Trophoblast cell (in vitro differentiated cells and primary cell): Measurements from ENCODE around the gene PALB2.
A peak's percentile ranks its signal among the peaks of the same experiment; 100 is the strongest.

ENCODE experiments used
- DNase-seq, 2 donors: peaks; one replicate each; pipeline ENCODE4 v3.0.0-alpha.2; 2016
- H2AFZ ChIP-seq: 2 replicates; pipeline ENCODE4 v1.6.1; 2013; ENCODE audit warnings: low read length, moderate library complexity, mild to moderate bottlenecking; ENCODE audit not compliant: insufficient read depth, poor library complexity
- H2AK5ac ChIP-seq: 2 replicates; pipeline ENCODE4 v1.6.1; 2013; ENCODE audit warnings: mild to moderate bottlenecking, low read length
- H2BK120ac ChIP-seq: 2 replicates; pipeline ENCODE4 v1.6.1; 2013; ENCODE audit warnings: low read length, mild to moderate bottlenecking, moderate library complexity; ENCODE audit not compliant: insufficient read depth, poor library complexity
- H2BK12ac ChIP-seq: 2 replicates; pipeline ENCODE4 v1.6.1; 2013; ENCODE audit warnings: mild to moderate bottlenecking, low read length, moderate library complexity
- H2BK5ac ChIP-seq: 2 replicates; pipeline ENCODE4 v1.6.1; 2013; ENCODE audit warnings: low read length, low read depth, moderate library complexity, mild to moderate bottlenecking; ENCODE audit not compliant: poor library complexity
- H3K14ac ChIP-seq: 2 replicates; pipeline ENCODE4 v1.6.1; 2013; ENCODE audit warnings: mild to moderate bottlenecking, low read length
- H3K18ac ChIP-seq: 2 replicates; pipeline ENCODE4 v1.6.1; 2013; ENCODE audit warnings: mild to moderate bottlenecking, low read length
- H3K23ac ChIP-seq: 2 replicates; pipeline ENCODE4 v1.6.1; 2013; ENCODE audit warnings: low read length
- H3K27ac ChIP-seq: 2 replicates; pipeline ENCODE4 v1.5.1; 2013; ENCODE audit warnings: low read depth, mild to moderate bottlenecking, inconsistent platforms, low read length, moderate library complexity
- H3K27me3 ChIP-seq: 2 replicates; pipeline ENCODE4 v1.6.1; 2013; ENCODE audit warnings: inconsistent platforms, mild to moderate bottlenecking, low read length, moderate library complexity; ENCODE audit not compliant: insufficient read depth
- H3K36me3 ChIP-seq, 2 experiments: 1 replicate in 1 of 2; 2 replicates in 1 of 2; pipeline ENCODE4 v1.6.1; 2013; ENCODE audit warnings: low read length in 2 of 2, mild to moderate bottlenecking in 2 of 2, moderate library complexity in 1 of 2; ENCODE audit not compliant: insufficient read depth in 2 of 2, control insufficient read depth in 1 of 2
- H3K4ac ChIP-seq: 2 replicates; pipeline ENCODE4 v1.6.1; 2013; ENCODE audit warnings: low read depth, mild to moderate bottlenecking, low read length, moderate library complexity
- H3K4me1 ChIP-seq, 2 experiments: 1 replicate in 1 of 2; 2 replicates in 1 of 2; pipeline ENCODE4 v1.6.1; 2013; ENCODE audit warnings: low read length in 2 of 2, mild to moderate bottlenecking in 2 of 2, moderate library complexity in 1 of 2; ENCODE audit not compliant: insufficient read depth in 2 of 2, control insufficient read depth in 1 of 2
- H3K4me2 ChIP-seq: 2 replicates; pipeline ENCODE4 v1.6.1; 2013; ENCODE audit warnings: inconsistent platforms, mild to moderate bottlenecking, low read length, moderate library complexity
- H3K4me3 ChIP-seq: 2 replicates; pipeline ENCODE4 v1.5.1; 2013; ENCODE audit warnings: mild to moderate bottlenecking, low read depth, low read length, inconsistent platforms
- H3K79me1 ChIP-seq: one replicate; pipeline ENCODE4 v1.6.1; 2013; ENCODE audit warnings: low read length
- H3K79me2 ChIP-seq: 2 replicates; pipeline ENCODE4 v1.6.1; 2013; ENCODE audit warnings: low read length, mild to moderate bottlenecking; ENCODE audit not compliant: control insufficient read depth, insufficient read depth, poor library complexity
- H3K9ac ChIP-seq: 2 replicates; pipeline ENCODE4 v1.6.1; 2013; ENCODE audit warnings: mild to moderate bottlenecking, low read length
- H3K9me3 ChIP-seq: 2 replicates; pipeline ENCODE4 v1.6.1; 2013; ENCODE audit warnings: low read depth, mild to moderate bottlenecking, control low read depth, inconsistent platforms, low read length; ENCODE audit not compliant: insufficient read depth
- H4K12ac ChIP-seq: 2 replicates; pipeline ENCODE4 v1.6.1; 2013; ENCODE audit warnings: low read depth, mild to moderate bottlenecking, low read length, moderate library complexity
- H4K8ac ChIP-seq: 2 replicates; pipeline ENCODE4 v1.6.1; 2013; ENCODE audit warnings: low read depth, mild to moderate bottlenecking, low read length, moderate library complexity
- H4K91ac ChIP-seq: one replicate; pipeline ENCODE4 v1.6.1; 2013; ENCODE audit warnings: low read depth, mild to moderate bottlenecking, low read length, moderate library complexity
- WGBS: extraction: QIAGEN DNeasy Blood & Tissue Kit; methylation state at CpG from one replicate; pipeline ENCODE4 v1.1.7; 2013; ENCODE audit warnings: missing lambda C conversion rate; ENCODE audit not compliant: insufficient read length, insufficient coverage; ENCODE audit errors: extremely low coverage; 5-methylcytosine and 5-hydroxymethylcytosine counted together

Gene PALB2

DNA sequence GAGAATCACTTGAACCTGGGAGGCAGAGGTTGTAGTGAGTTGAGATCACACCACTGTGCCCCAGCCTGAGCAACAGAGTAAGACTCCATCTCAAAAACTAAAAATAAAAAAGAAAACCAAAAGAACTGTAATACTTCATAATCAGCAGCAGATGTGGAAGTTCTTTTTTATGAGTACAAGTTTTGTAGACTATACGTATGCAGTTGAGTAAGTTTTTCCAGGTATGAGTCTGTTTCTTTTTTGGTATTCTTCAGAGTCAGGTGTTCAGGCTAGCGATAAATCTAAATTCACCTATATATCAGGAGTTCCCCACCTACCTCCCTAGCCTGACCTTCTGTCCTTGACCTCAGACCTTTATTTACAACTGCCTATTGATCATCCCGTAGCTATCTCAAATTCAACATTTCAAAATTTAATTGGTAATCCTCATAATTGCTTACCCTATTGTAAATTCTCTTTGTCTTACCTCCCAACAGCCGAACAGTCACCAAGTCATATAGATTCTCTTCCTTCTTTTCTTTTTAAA, 10.9 kb upstream of the PALB2 start:
- WGBS: no CpG with 5 or more reads among the region's 4 CpGs

GRCh38 chr16:23650674-23651416, 9.7 kb upstream of the PALB2 start:
- WGBS: no CpG with 5 or more reads among the region's 4 CpGs
- no peak overlapping the region for H4K12ac ChIP-seq

More for the DNA sequence above, 10.9 kb upstream of the PALB2 start:
- Histone ChIP-seq H3K4me1 (no peaks in the 10 kb centered on the region), H2BK5ac (no peak overlapping the region), H3K23ac (no peak overlapping the region), H3K4ac (no peak overlapping the region), H4K91ac (no peak overlapping the region), H2AK5ac (no peak overlapping the region), H2AFZ (no peak overlapping the region), H4K8ac (no peak overlapping the region), H2BK120ac (no peak overlapping the region), H3K4me3 (no peak overlapping the region), H3K4me2 (no peak overlapping the region), H3K36me3 (peaks cover 14 to 19% of the 10 kb centered on the region in 2 experiments), H3K18ac (no peak overlapping the region), H3K79me2 (no peaks in the 10 kb centered on the region), H3K27ac (no peak overlapping the region), H2BK12ac (no peak overlapping the region), H3K9ac (no peak overlapping the region), H3K14ac (no peak overlapping the region), H3K27me3 (no peaks in the 10 kb centered on the region), H4K12ac (no peak overlapping the region), H3K9me3 (no peaks in the 10 kb centered on the region), H3K79me1 (no peaks in the 10 kb centered on the region)
- DNase-seq: no peak

GRCh38 chr16:23642246-23642774, 1.2 kb upstream of the PALB2 start:
- H2BK12ac ChIP-seq: no peak overlapping the region
- peak overlapping the region; percentile 92 for H3K4me3 ChIP-seq
- H3K23ac ChIP-seq: no peak overlapping the region
- peak overlapping the region; percentile 90 for H3K4ac ChIP-seq
- peaks cover 8% of the 10 kb centered on the region for H3K79me1 ChIP-seq
- H4K8ac ChIP-seq: peak overlapping the region; percentile 56
- peak overlapping the region; percentile 8 for H3K14ac ChIP-seq
- H3K9me3 ChIP-seq: no peaks in the 10 kb centered on the region
- no peak overlapping the region for H2BK120ac ChIP-seq
- H2AK5ac ChIP-seq: peak overlapping the region; percentile 21
- H3K9ac ChIP-seq: no peak overlapping the region
- H2BK5ac ChIP-seq: no peak overlapping the region
- no CpG with 5 or more reads among the region's 14 CpGs for WGBS
- peaks cover 10% of the 10 kb centered on the region for H3K79me2 ChIP-seq
- peak overlapping the region; percentile 70 for H3K4me2 ChIP-seq
- H2AFZ ChIP-seq: no peak overlapping the region
- H3K36me3 ChIP-seq: peaks cover 14 to 21% of the 10 kb centered on the region in 2 experiments
- H4K91ac ChIP-seq: no peak overlapping the region
- H3K27me3 ChIP-seq: no peaks in the 10 kb centered on the region
- H3K27ac ChIP-seq: no peak overlapping the region
- H3K18ac ChIP-seq: peak overlapping the region; percentile 40
- H3K4me1 ChIP-seq: peaks cover 7 to 13% of the 10 kb centered on the region in 2 experiments
- peak in 1 of 2 donors; percentile 3 for DNase-seq
- peak overlapping the region; percentile 30 for H4K12ac ChIP-seq

More at GRCh38 chr16:23650674-23651416, 9.7 kb upstream of the PALB2 start:
- H2BK120ac ChIP-seq: no peak overlapping the region
- no peak overlapping the region for H2BK5ac ChIP-seq
- no peaks in the 10 kb centered on the region for H3K79me2 ChIP-seq
- no peak overlapping the region for H3K4me2 ChIP-seq
- no peak for DNase-seq
- H4K8ac ChIP-seq: no peak overlapping the region
- H3K27me3 ChIP-seq: no peaks in the 10 kb centered on the region
- no peak overlapping the region for H3K4ac ChIP-seq
- no peaks in the 10 kb centered on the region for H3K9me3 ChIP-seq
- H3K79me1 ChIP-seq: no peaks in the 10 kb centered on the region
- no peaks in the 10 kb centered on the region for H3K4me1 ChIP-seq
- no peak overlapping the region for H4K91ac ChIP-seq
- H2AFZ ChIP-seq: no peak overlapping the region
- H3K18ac ChIP-seq: no peak overlapping the region
- no peak overlapping the region for H3K23ac ChIP-seq
- H3K14ac ChIP-seq: no peak overlapping the region
- H2AK5ac ChIP-seq: no peak overlapping the region
- H3K4me3 ChIP-seq: no peak overlapping the region
- no peak overlapping the region for H3K27ac ChIP-seq
- H3K9ac ChIP-seq: no peak overlapping the region
- H3K36me3 ChIP-seq: peaks cover 14 to 19% of the 10 kb centered on the region in 2 experiments
- no peak overlapping the region for H2BK12ac ChIP-seq

DNA sequence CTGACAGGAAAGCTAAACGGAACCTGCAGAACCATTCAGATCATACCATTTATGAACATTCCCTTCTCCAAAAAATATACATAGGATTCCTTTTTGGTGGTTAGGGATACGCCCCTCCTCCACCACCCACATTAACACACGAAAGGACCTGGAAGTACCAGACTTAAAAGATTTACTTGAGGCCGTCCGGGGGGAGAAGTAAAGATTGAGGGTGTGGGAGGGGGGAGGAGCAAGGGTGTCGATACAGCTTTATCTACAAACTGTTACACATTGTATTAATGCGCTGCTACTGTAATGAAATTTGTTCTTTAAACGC, 537 bp downstream of the PALB2 start:
- H3K18ac ChIP-seq: no peak overlapping the region
- H3K79me2 ChIP-seq: peaks cover 10% of the 10 kb centered on the region
- H3K4ac ChIP-seq: peak overlapping the region; percentile 82
- H3K79me1 ChIP-seq: peaks cover 8% of the 10 kb centered on the region
- H2BK12ac ChIP-seq: no peak overlapping the region
- peak overlapping the region; percentile 88 for H4K91ac ChIP-seq
- H3K4me3 ChIP-seq: peak overlapping the region; percentile 90
- peaks cover 15 to 19% of the 10 kb centered on the region in 2 experiments for H3K36me3 ChIP-seq
- H3K9me3 ChIP-seq: no peaks in the 10 kb centered on the region
- peaks cover 7 to 13% of the 10 kb centered on the region in 2 experiments for H3K4me1 ChIP-seq
- no peak overlapping the region for H3K27ac ChIP-seq
- DNase-seq: peak in 1 of 2 donors; percentile 9
- H4K8ac ChIP-seq: peak overlapping the region; percentile 98
- H3K9ac ChIP-seq: peak overlapping the region; percentile 86
- H3K4me2 ChIP-seq: peak overlapping the region; percentile 75
- no peak overlapping the region for H2AK5ac ChIP-seq
- peak overlapping the region; percentile 75 for H2BK5ac ChIP-seq
- no peak overlapping the region for H2AFZ ChIP-seq
- peak overlapping the region; percentile 91 for H4K12ac ChIP-seq
- H3K14ac ChIP-seq: peak overlapping the region; percentile 93
- no peak overlapping the region for H2BK120ac ChIP-seq
- H3K27me3 ChIP-seq: no peaks in the 10 kb centered on the region
- no peak overlapping the region for H3K23ac ChIP-seq
- WGBS: no CpG with 5 or more reads among the region's 8 CpGs
